Measurements from ENCODE around the gene SAPCD1. TPM values are rescaled to one million over a fixed set of nuclear protein-coding genes. Genes with fewer than 3 reads are reported as not detected.
A peak's percentile ranks its signal among the peaks of the same experiment; 100 is the strongest.

Gene SAPCD1
- total RNA-seq, 1 experiment from 2014 or later, result 13.0 TPM

DNA sequence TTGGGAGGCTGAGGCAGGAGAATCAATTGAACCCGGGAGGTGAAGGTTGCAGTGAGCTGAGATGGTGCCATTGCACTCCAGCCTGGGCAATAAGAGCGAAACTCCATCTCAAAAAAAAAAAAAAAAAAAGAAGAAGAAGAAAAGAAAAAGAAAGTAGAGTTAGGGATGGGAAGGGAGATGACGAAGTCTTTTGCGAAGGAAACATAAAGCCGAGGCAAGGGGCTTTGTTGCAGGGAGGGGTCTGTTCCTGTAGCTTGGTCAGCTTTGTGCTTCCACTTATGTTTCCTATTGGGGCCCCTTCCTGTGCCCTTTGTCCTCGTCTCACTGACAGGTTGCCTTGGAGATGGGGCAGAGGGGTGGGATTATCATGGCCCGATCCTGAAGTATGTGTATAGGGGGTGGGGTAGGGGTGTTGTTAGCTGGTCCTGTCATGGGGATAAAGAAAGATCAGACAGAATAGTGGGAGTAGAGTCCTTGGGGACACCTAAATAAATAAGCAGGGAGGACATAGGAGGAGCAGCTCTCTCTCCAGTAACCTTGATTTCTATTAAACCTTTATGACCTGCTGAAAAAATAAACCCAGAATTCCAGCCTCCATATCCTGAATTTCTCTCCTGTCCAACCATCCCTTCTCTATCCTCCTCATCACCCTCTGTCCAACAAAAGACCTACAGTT, 25.0 kb upstream of the SAPCD1 start:
- H3K9me3 Mint-ChIP-seq (ENCODE audit: unreplicated experiment), result no peaks in the 10 kb centered on the region
- Histone ChIP-seq H3K4me1 (peaks cover 33% of the 10 kb centered on the region), H3K27me3 (replicated peaks; ENCODE audit: control insufficient read depth, insufficient read depth, low read length) (no peaks in the 10 kb centered on the region), H3K4me3 (ENCODE audit: low read depth, low read length) (peak overlapping the region; percentile 30), H3K36me3 (ENCODE audit: control insufficient read depth, insufficient read depth, low read length) (0 out of 2 replicates have a peak, but pooled peaks cover 2% of the 10 kb centered on the region), H3K9me3 (no peaks in the 10 kb centered on the region)
- TF ChIP-seq, protein P1, sequence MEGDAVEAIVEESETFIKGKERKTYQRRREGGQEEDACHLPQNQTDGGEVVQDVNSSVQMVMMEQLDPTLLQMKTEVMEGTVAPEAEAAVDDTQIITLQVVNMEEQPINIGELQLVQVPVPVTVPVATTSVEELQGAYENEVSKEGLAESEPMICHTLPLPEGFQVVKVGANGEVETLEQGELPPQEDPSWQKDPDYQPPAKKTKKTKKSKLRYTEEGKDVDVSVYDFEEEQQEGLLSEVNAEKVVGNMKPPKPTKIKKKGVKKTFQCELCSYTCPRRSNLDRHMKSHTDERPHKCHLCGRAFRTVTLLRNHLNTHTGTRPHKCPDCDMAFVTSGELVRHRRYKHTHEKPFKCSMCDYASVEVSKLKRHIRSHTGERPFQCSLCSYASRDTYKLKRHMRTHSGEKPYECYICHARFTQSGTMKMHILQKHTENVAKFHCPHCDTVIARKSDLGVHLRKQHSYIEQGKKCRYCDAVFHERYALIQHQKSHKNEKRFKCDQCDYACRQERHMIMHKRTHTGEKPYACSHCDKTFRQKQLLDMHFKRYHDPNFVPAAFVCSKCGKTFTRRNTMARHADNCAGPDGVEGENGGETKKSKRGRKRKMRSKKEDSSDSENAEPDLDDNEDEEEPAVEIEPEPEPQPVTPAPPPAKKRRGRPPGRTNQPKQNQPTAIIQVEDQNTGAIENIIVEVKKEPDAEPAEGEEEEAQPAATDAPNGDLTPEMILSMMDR (IDR thresholded peaks at IDR 0.05; ENCODE audit: insufficient read depth in 1 of 2, low read depth in 1 of 2, low read length in 1 of 2, severe bottlenecking in 1 of 2, unreplicated experiment in 1 of 2), result no peak
- ChIA-PET POLR2A (interaction anchor here (0.6 to 3.3 kb wide), 15 partner anchors 8 to 208 kb away, joined by 3 to 59 read pairs (median 5); partner anchors contain the start of genes APOM, BAG6, C6orf47 and CFB), CTCF (interaction anchor here (0.6 to 3.8 kb wide), 7 partner anchors 8 to 69 kb away, joined by 3 to 32 read pairs (median 5); partner anchors contain the start of genes ABHD16A, DDAH2, LSM2 and LY6G5C)
- H3K4me1 Mint-ChIP-seq (ENCODE audit: low read depth, unreplicated experiment), result peaks cover 31% of the 10 kb centered on the region
- BruUV-seq (replicated peaks), result no TSS peak
- peaks cover 77% of the 10 kb centered on the region for H3K36me3 Mint-ChIP-seq (ENCODE audit: insufficient read depth, unreplicated experiment)
- H3K27ac Mint-ChIP-seq (ENCODE audit: unreplicated experiment), result peak overlapping the region; percentile 98
- peak overlapping the region; percentile 95 for H3K4me3 Mint-ChIP-seq (ENCODE audit: unreplicated experiment)
- intact Hi-C loops (cut with micrococcal nuclease; ENCODE audit: unreplicated experiment), result loop anchor here (2.0 to 5.0 kb wide), 4 partner anchors 35 to 190 kb away; partner anchors contain the start of genes ABHD16A, ATP6V1G2, CSNK2B and HSPA1B
- H3K27me3 Mint-ChIP-seq (ENCODE audit: insufficient read depth, unreplicated experiment), result no peaks in the 10 kb centered on the region
- peak; percentile 85 to 93 for DNase-seq

DNA sequence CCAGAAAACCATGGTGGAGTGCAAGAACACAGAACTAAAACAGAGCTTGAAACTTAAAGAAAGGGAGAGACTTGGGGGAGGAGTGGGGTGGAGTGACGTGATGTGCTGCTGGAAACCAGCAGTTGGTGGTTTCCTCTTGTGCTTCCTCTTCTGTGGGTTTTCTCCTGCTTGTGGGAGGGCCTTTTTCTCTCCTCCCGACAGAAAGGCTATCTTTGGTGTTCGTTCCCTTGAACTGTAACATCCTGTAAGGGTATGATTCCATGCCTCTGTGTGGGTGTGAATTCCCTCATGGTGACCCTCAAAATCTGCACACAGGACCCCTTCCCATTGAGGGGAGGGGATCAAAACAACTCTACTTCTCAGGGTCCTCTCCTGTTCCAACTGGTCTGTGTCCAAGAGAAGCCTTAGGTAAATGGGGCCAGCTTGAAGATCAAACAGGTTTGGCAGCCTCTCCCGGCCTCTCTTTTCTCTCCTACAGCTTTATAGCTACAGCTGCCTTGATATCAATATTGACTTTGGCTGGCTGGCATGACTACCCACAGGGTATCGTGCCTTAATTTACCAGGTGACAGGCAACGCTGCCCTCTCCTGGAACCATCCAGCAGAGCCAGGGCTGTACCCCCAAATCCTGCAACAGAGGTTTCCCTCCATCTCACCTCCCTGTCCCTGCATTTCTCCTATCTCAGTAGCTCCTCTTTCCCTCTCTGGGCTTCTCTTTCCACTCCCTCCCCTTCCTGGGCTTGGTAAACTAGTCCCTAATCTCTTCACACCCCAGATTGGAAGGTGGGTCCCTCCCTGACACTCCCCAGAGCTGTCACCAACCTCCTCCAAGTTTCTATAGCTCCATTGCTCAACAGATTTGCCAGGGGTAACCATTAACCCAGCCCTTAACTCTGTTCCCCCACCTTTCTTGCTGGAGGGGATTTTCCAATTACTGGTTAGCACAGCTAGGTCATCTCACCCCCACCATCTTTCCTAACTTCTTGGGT, 24.2 kb upstream of the SAPCD1 start:
- no peaks in the 10 kb centered on the region for H3K27me3 Mint-ChIP-seq (ENCODE audit: insufficient read depth, unreplicated experiment)
- ChIA-PET CTCF (interaction anchor here (0.8 to 3.8 kb wide), 11 partner anchors 8 to 72 kb away, joined by 3 to 32 read pairs (median 5); partner anchors contain the start of genes ABHD16A, DDAH2, LSM2 and LY6G5C), POLR2A (interaction anchor here (0.6 to 3.6 kb wide), 22 partner anchors 9 to 457 kb away, joined by 3 to 59 read pairs (median 6); partner anchors contain the start of genes ABHD16A, APOM, BAG6 and C6orf47)
- no peaks in the 10 kb centered on the region for H3K27me3 ChIP-seq (replicated peaks; ENCODE audit: control insufficient read depth, insufficient read depth, low read length)
- H3K36me3 ChIP-seq (ENCODE audit: control insufficient read depth, insufficient read depth, low read length), result 0 out of 2 replicates have a peak, but pooled peaks cover under 1% of the 10 kb centered on the region
- TF ChIP-seq, protein P1 (IDR thresholded peaks at IDR 0.05; ENCODE audit: insufficient read depth in 1 of 2, low read depth in 1 of 2, low read length in 1 of 2, severe bottlenecking in 1 of 2, unreplicated experiment in 1 of 2), result peak in 1 of 2 experiments; percentile 19
- peak; percentile 91 to 94 for DNase-seq
- TSS peak; percentile 19 for BruUV-seq (replicated peaks)
- H3K9me3 ChIP-seq, result no peaks in the 10 kb centered on the region
- intact Hi-C loops (cut with micrococcal nuclease; ENCODE audit: unreplicated experiment), result loop anchor here (1.0 to 5.0 kb wide), 6 partner anchors 8 to 191 kb away; partner anchors contain the start of genes ABHD16A, ATP6V1G2, CSNK2B and HSPA1B
- H3K36me3 Mint-ChIP-seq (ENCODE audit: insufficient read depth, unreplicated experiment), result peaks cover 69% of the 10 kb centered on the region
- peak overlapping the region; percentile 98 for H3K27ac Mint-ChIP-seq (ENCODE audit: unreplicated experiment)
- peaks cover 30% of the 10 kb centered on the region for H3K4me1 Mint-ChIP-seq (ENCODE audit: low read depth, unreplicated experiment)
- H3K9me3 Mint-ChIP-seq (ENCODE audit: unreplicated experiment), result no peaks in the 10 kb centered on the region
- peak overlapping the region; percentile 95 for H3K4me3 Mint-ChIP-seq (ENCODE audit: unreplicated experiment)
- H3K4me1 ChIP-seq, result peaks cover 33% of the 10 kb centered on the region
- H3K4me3 ChIP-seq (ENCODE audit: low read depth, low read length), result peak overlapping the region; percentile 30
